Hepatocyte (in vitro differentiated cells): Measurements from ENCODE around the gene LHPP. TPM values are rescaled to one million over a fixed set of nuclear protein-coding genes. Genes with fewer than 3 reads are reported as not detected.

Source experiments
- DNase-seq: peaks from one replicate; pipeline ENCODE4 v3.0.0-alpha.2; 2016; ENCODE audit warnings: low spot score
- H2AFZ ChIP-seq: fragments of 200-600 bp; sonication (generic); 2 replicates; pipeline ENCODE4 v1.6.0; 2016; ENCODE audit warnings: antibody characterized with exemption, mild to moderate bottlenecking
- H3K27ac ChIP-seq: fragments of 200-600 bp; sonication (generic); 2 replicates; pipeline ENCODE4 v1.5.1; 2016; ENCODE audit warnings: mild to moderate bottlenecking
- H3K27me3 ChIP-seq: fragments of 200-600 bp; sonication (generic); 2 replicates; pipeline ENCODE4 v1.6.1; 2016
- H3K36me3 ChIP-seq: fragments of 200-600 bp; sonication (generic); replicated peaks from 2 replicates; pipeline ENCODE4 v1.5.1; 2016; ENCODE audit warnings: low read depth; ENCODE audit not compliant: insufficient read depth
- H3K4me1 ChIP-seq: fragments of 200-600 bp; sonication (generic); 2 replicates; pipeline ENCODE4 v1.5.1; 2016; ENCODE audit warnings: mild to moderate bottlenecking, moderate library complexity; ENCODE audit not compliant: insufficient read depth
- H3K4me2 ChIP-seq: fragments of 200-600 bp; sonication (generic); 2 replicates; pipeline ENCODE4 v1.6.0; 2016
- H3K4me3 ChIP-seq: fragments of 200-600 bp; sonication (generic); 2 replicates; pipeline ENCODE4 v1.5.1; 2016; ENCODE audit warnings: mild to moderate bottlenecking
- H3K79me2 ChIP-seq: fragments of 200-600 bp; sonication (generic); 2 replicates; pipeline ENCODE4 v1.6.0; 2017; ENCODE audit warnings: mild to moderate bottlenecking
- H3K9me2 ChIP-seq: fragments of 200-600 bp; sonication (generic); replicated peaks from 2 replicates; pipeline ENCODE4 v1.6.0; 2017; ENCODE audit warnings: mild to moderate bottlenecking; ENCODE audit not compliant: insufficient read depth
- H3K9me3 ChIP-seq: fragments of 200-600 bp; sonication (generic); 2 replicates; pipeline ENCODE4 v1.5.1; 2016; ENCODE audit warnings: low read depth, mild to moderate bottlenecking
- H4K20me1 ChIP-seq: fragments of 200-600 bp; sonication (generic); 2 replicates; pipeline ENCODE4 v1.6.0; 2016; ENCODE audit warnings: mild to moderate bottlenecking; ENCODE audit not compliant: insufficient read depth, poor library complexity, severe bottlenecking
- CTCF ChIP-seq: fragments of 200-600 bp; sonication (generic); IDR thresholded peaks from 2 replicates; pipeline ENCODE4 v1.5.1; 2016; ENCODE audit warnings: antibody characterized with exemption, mild to moderate bottlenecking; ENCODE audit not compliant: poor library complexity
- EZH2 ChIP-seq: fragments of 200-600 bp; sonication (generic); IDR thresholded peaks from 2 replicates; pipeline ENCODE4 v1.6.1; 2016; ENCODE audit warnings: antibody characterized with exemption, mild to moderate bottlenecking, borderline replicate concordance
- EZH2phosphoT487 ChIP-seq: fragments of 200-600 bp; sonication (generic); IDR thresholded peaks from one replicate; pipeline ENCODE4 v1.6.1; 2018; ENCODE audit warnings: antibody characterized with exemption, mild to moderate bottlenecking, low read depth, moderate library complexity; ENCODE audit not compliant: unreplicated experiment, severe bottlenecking
- whole genome bisulfite sequencing: methylation state at CpG from one replicate; pipeline ENCODE4 v1.1.6; 2016; ENCODE audit warnings: low lambda C conversion rate; ENCODE audit errors: missing lambda C conversion rate; 5-methylcytosine and 5-hydroxymethylcytosine counted together
- polyA plus RNA-seq: library from polyadenylated mRNA; unstranded; fragments of >200 nt; fragmentation: Nextera tagmentation; extraction: Ambion mirVana; gene quantifications from 2 replicates; pipeline ENCODE4 v1.2.1, GENCODE V29; 2016
- total RNA-seq: library from RNA; depleted of rRNA; stranded (reverse); fragments of >200 nt; gene quantifications from 2 replicates; pipeline ENCODE4 v1.2.3, GENCODE V29; 2014

Gene LHPP
- total and polyA plus RNA-seq, 2 experiments from 2014 or later: 29.4 to 30.3 TPM

GRCh38 chr10:124605856-124606812, 144.5 kb downstream of the LHPP start:
- Histone ChIP-seq H3K4me3 (no peak overlapping the region), H3K4me1 (no peaks in the 10 kb centered on the region), H3K9me2 (no peaks in the 10 kb centered on the region), H3K4me2 (no peak overlapping the region), H3K27ac (no peak overlapping the region), H2AFZ (no peak overlapping the region), H3K36me3 (no peaks in the 10 kb centered on the region), H4K20me1 (no peaks in the 10 kb centered on the region), H3K27me3 (no peaks in the 10 kb centered on the region), H3K9me3 (no peaks in the 10 kb centered on the region), H3K79me2 (no peaks in the 10 kb centered on the region)
- 73% methylated on average over 27 of the region's 31 CpGs for WGBS
- TF ChIP-seq EZH2phosphoT487: no peak
- TF ChIP-seq CTCF: no peak
- TF ChIP-seq EZH2: no peak
- no peak for DNase-seq

- Histone ChIP-seq H3K4me1 (no peaks in the 10 kb centered on the region), H3K4me3 (no peak overlapping the region), H2AFZ (no peak overlapping the region), H3K79me2 (no peaks in the 10 kb centered on the region), H3K27ac (no peak overlapping the region), H3K9me3 (no peaks in the 10 kb centered on the region), H3K36me3 (no peaks in the 10 kb centered on the region), H3K27me3 (no peaks in the 10 kb centered on the region), H4K20me1 (no peaks in the 10 kb centered on the region), H3K4me2 (no peak overlapping the region), H3K9me2 (no peaks in the 10 kb centered on the region)
- DNase-seq: no peak
- no peak for TF ChIP-seq EZH2phosphoT487
- no peak for TF ChIP-seq EZH2
- no peak for TF ChIP-seq CTCF
- WGBS: 44% methylated on average over 5 of the region's 10 CpGs
These were observed 145.2 kb downstream of the LHPP start for GRCh38 chr10:124606822-124607221.

DNA sequence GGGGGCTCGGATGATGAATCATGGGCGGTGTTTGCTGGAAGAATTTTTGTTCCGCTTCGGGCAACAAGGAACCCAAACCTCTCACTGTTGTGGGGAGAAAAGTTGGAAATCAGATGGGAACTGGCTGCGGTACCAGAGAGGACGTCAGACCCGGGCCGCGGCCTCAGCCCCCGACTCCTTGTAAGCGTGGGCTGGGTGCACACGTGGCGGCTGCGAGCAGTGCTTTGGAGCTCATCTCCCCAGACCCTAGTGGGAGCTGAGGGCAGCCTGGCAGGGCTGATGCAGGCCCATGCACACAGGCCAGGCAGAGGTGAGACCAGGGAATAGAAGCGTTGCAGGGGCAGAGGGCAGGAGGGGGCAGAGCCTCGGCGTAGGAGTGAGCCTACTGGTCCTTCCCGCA, 146.1 kb downstream of the LHPP start:
- Histone ChIP-seq H3K4me2 (no peak overlapping the region), H3K9me2 (no peaks in the 10 kb centered on the region), H3K36me3 (no peaks in the 10 kb centered on the region), H3K4me1 (no peaks in the 10 kb centered on the region), H3K27me3 (no peaks in the 10 kb centered on the region), H3K4me3 (no peak overlapping the region), H3K9me3 (no peaks in the 10 kb centered on the region), H2AFZ (no peak overlapping the region), H4K20me1 (no peaks in the 10 kb centered on the region), H3K27ac (no peak overlapping the region), H3K79me2 (no peaks in the 10 kb centered on the region)
- TF ChIP-seq EZH2phosphoT487: no peak
- no peak for TF ChIP-seq EZH2
- TF ChIP-seq CTCF: no peak
- WGBS: 92% methylated on average over 18 of the region's 18 CpGs
- DNase-seq: no peak
